Measurements from ENCODE around the gene KRT13. TPM values are rescaled to one million over a fixed set of nuclear protein-coding genes. Genes with fewer than 3 reads are reported as not detected.

Gene KRT13
- total and polyA plus RNA-seq, 9 of the 15 experiments (the other 6 are each of a cell fraction or from before 2014, with no cell fraction given), result 0.11 to 1.1 (median 0.24) TPM; not detected in 3

GRCh38 chr17:41552455-41552854 lies 47.0 kb upstream of the KRT13 start:
- Histone ChIP-seq H3K79me2 (ENCODE audit: control insufficient read depth, insufficient read depth, low read length) (no peaks in the 10 kb centered on the region), H3K4me1 (replicated peaks in 1 of 2; ENCODE audit: control insufficient read depth in 2 of 2, insufficient read depth in 2 of 2, low read length in 2 of 2) (peaks cover 25 to 28% of the 10 kb centered on the region in 2 experiments; a peak in 4 of 5 replicates), H3K36me3 (ENCODE audit: control insufficient read depth, insufficient read depth, low read length) (no peaks in the 10 kb centered on the region), H3K4me3 (no peak overlapping the region), H2AFZ (ENCODE audit: low read depth, low read length) (no peak overlapping the region), H3K27me3 (ENCODE audit: control insufficient read depth in 2 of 2, insufficient read depth in 2 of 2, low read length in 2 of 2) (peaks cover 13 to 25% of the 10 kb centered on the region in 2 experiments), H3K9me3 (replicated peaks; ENCODE audit: control insufficient read depth, insufficient read depth, low read depth, low read length) (no peaks in the 10 kb centered on the region), H3K4me2 (ENCODE audit: insufficient read depth, low read length) (no peak overlapping the region), H4K20me1 (replicated peaks; ENCODE audit: control insufficient read depth, insufficient read depth, low read length) (no peaks in the 10 kb centered on the region), H3K27ac (ENCODE audit: extremely low read depth, low read depth, low read length) (no peak overlapping the region), H3K9me1 (ENCODE audit: control insufficient read depth, insufficient read depth, low read length) (no peaks in the 10 kb centered on the region), H3K9ac (ENCODE audit: insufficient read depth in 1 of 2, low read depth in 2 of 2, low read length in 2 of 2) (no peak overlapping the region)
- no peak for TF ChIP-seq XRCC4 (IDR thresholded peaks at IDR 0.05; ENCODE audit: extremely low read depth, insufficient read depth, insufficient read length)
- no peak for TF ChIP-seq L3MBTL2 (IDR thresholded peaks at IDR 0.05)
- no peak for TF ChIP-seq ZZZ3 (IDR thresholded peaks at IDR 0.05)
- TF ChIP-seq NFE2L1 (tag; IDR thresholded peaks at IDR 0.05; ENCODE audit: borderline replicate concordance, low read depth), result no peak
- no peak for TF ChIP-seq PYGO2 (tag; IDR thresholded peaks at IDR 0.05)
- no peak for TF ChIP-seq ZNF589 (CRISPR knock-in tag; IDR thresholded peaks at IDR 0.05; ENCODE audit: low read depth)
- no peak for TF ChIP-seq ZNF12 (CRISPR knock-in tag; IDR thresholded peaks at IDR 0.05)
- no peak for ATAC-seq
- intact Hi-C loops (cut with micrococcal nuclease) (no loop called here), in situ Hi-C loops (cut with MboI) (loop anchor here (5.0 kb wide), 1 partner anchor 90 kb away; no protein-coding TSS in a partner anchor)
- no peak for DNase-seq (ENCODE audit: extremely low read depth in 1 of 4, low spot score in 3 of 4)
- no peak for FAIRE-seq
- 26% methylated on average over 5 of the region's 5 CpGs for WGBS (ENCODE audit: insufficient coverage, low coverage, missing lambda C conversion rate)
- ChIA-PET POLR2A (interaction anchor here (0.6 to 1.0 kb wide), 3 partner anchors 8 to 572 kb away, joined by 3 to 4 read pairs (median 3); no protein-coding TSS in a partner anchor), CTCF (ENCODE audit: low intra/inter-chr PET ratio) (interaction anchor here (5.3 kb wide), 1 partner anchor 111 kb away, joined by 135 read pairs; no protein-coding TSS in a partner anchor)
- BruUV-seq (replicated peaks), result no TSS peak
